GM18861 (cell line): ENCODE data around the gene COBLL1.

Source experiments
- ATAC-seq: cut with Tn5 transposase; IDR thresholded peaks from one replicate; pipeline ENCODE4 v1.9.1; 2021; ENCODE audit not compliant: unreplicated experiment

Gene COBLL1

GRCh38 chr2:164789968-164790367 is 51.7 kb downstream of the COBLL1 start:
- no peak for ATAC-seq

- ATAC-seq, result no peak
Measured at GRCh38 chr2:164786787-164787186, 54.8 kb downstream of the COBLL1 start.

- no peak for ATAC-seq
Measured at GRCh38 chr2:164785457-164785856, 56.2 kb downstream of the COBLL1 start.

GRCh38 chr2:164784376-164784775 is 57.2 kb downstream of the COBLL1 start:
- no peak for ATAC-seq

- no peak for ATAC-seq
Measured at GRCh38 chr2:164782323-164782722, 59.3 kb downstream of the COBLL1 start.

GRCh38 chr2:164781394-164781793 is 60.2 kb downstream of the COBLL1 start:
- ATAC-seq, result no peak

- ATAC-seq, result no peak
Measured at GRCh38 chr2:164780611-164781178, 60.9 kb downstream of the COBLL1 start.

- ATAC-seq, result no peak
Measured at GRCh38 chr2:164779383-164780057, 62.1 kb downstream of the COBLL1 start.

GRCh38 chr2:164778723-164779122 is 62.9 kb downstream of the COBLL1 start:
- no peak for ATAC-seq

GRCh38 chr2:164777847-164778461 is 63.7 kb downstream of the COBLL1 start:
- ATAC-seq, result no peak

- ATAC-seq, result no peak
Measured at GRCh38 chr2:164773635-164774034, 68.0 kb downstream of the COBLL1 start.

GRCh38 chr2:164773091-164773490 is 68.5 kb downstream of the COBLL1 start:
- ATAC-seq, result no peak

GRCh38 chr2:164771897-164772296 is 69.7 kb downstream of the COBLL1 start:
- ATAC-seq, result no peak

GRCh38 chr2:164770421-164770916 is 71.2 kb downstream of the COBLL1 start:
- ATAC-seq, result no peak

- no peak for ATAC-seq
Measured at GRCh38 chr2:164766954-164767320, 74.7 kb downstream of the COBLL1 start.

- no peak for ATAC-seq
Measured at GRCh38 chr2:164766216-164766953, 75.2 kb downstream of the COBLL1 start.

GRCh38 chr2:164764996-164765395 is 76.6 kb downstream of the COBLL1 start:
- no peak for ATAC-seq

- ATAC-seq, result no peak
Measured at GRCh38 chr2:164764474-164764873, 77.1 kb downstream of the COBLL1 start.

GRCh38 chr2:164763431-164763830 is 78.2 kb downstream of the COBLL1 start:
- ATAC-seq, result no peak

- ATAC-seq, result no peak
Measured at GRCh38 chr2:164761737-164762460, 79.7 kb downstream of the COBLL1 start.

GRCh38 chr2:164761201-164761600 is 80.4 kb downstream of the COBLL1 start:
- ATAC-seq, result peak; percentile 99
